ENCODE measurements around the gene SYT1.

Gene SYT1

GRCh38 chr12:78964521-78964920 lies 99.9 kb downstream of the SYT1 start:
- no peaks in the 10 kb centered on the region for H3K36me3 ChIP-seq (ENCODE audit: control insufficient read depth in 2 of 2, insufficient read depth in 1 of 2, low read length in 2 of 2)
- ChIA-PET CTCF (no interaction called here), POLR2A (no interaction called here)
- no peaks in the 10 kb centered on the region for H3K4me1 ChIP-seq (ENCODE audit: control insufficient read depth, insufficient read depth, low read length)
- TF ChIP-seq ZNF561 (tag by site-specific recombination; IDR thresholded peaks at IDR 0.05; ENCODE audit: borderline replicate concordance) (no peak), ZNF670 (tag by site-specific recombination; IDR thresholded peaks at IDR 0.05; ENCODE audit: low read depth) (no peak)
- no peaks in the 10 kb centered on the region for H3K9me3 ChIP-seq (ENCODE audit: control insufficient read depth, insufficient read depth, low read depth, low read length)
- H3K27ac ChIP-seq (ENCODE audit: extremely low read depth, low read depth, low read length): no peak overlapping the region
- H3K4me3 ChIP-seq (ENCODE audit: low read depth, low read length): no peak overlapping the region

- POLR2A ChIA-PET: no interaction called here
These were observed 101.5 kb downstream of the SYT1 start for GRCh38 chr12:78966062-78966461.

GRCh38 chr12:78966926-78967325 lies 102.4 kb downstream of the SYT1 start:
- Histone ChIP-seq H3K36me3 (ENCODE audit: control insufficient read depth in 2 of 2, insufficient read depth in 1 of 2, low read length in 2 of 2) (no peaks in the 10 kb centered on the region), H3K9me3 (ENCODE audit: control insufficient read depth, insufficient read depth, low read depth, low read length) (no peaks in the 10 kb centered on the region), H3K4me3 (ENCODE audit: low read depth, low read length) (no peak overlapping the region), H3K4me1 (ENCODE audit: control insufficient read depth, insufficient read depth, low read length) (no peaks in the 10 kb centered on the region), H3K27ac (ENCODE audit: extremely low read depth, low read depth, low read length) (no peak overlapping the region)
- no peak for TF ChIP-seq ZNF777 (tag by site-specific recombination; IDR thresholded peaks at IDR 0.05; ENCODE audit: borderline replicate concordance)
- TF ChIP-seq ZSCAN23 (tag by site-specific recombination; IDR thresholded peaks at IDR 0.05): no peak
- TF ChIP-seq ZNF670 (tag by site-specific recombination; IDR thresholded peaks at IDR 0.05; ENCODE audit: low read depth): no peak
- no peak for TF ChIP-seq ZNF211 (tag by site-specific recombination; IDR thresholded peaks at IDR 0.05; ENCODE audit: low read depth)
- TF ChIP-seq ZNF626 (tag by site-specific recombination; IDR thresholded peaks at IDR 0.05): no peak
- TF ChIP-seq ZIC2 (tag by site-specific recombination; IDR thresholded peaks at IDR 0.05): no peak
- TF ChIP-seq YY1 (tag by site-specific recombination; IDR thresholded peaks at IDR 0.05): no peak
- no peak for TF ChIP-seq ZNF155 (tag by site-specific recombination; IDR thresholded peaks at IDR 0.05)
- TF ChIP-seq ZNF621 (tag by site-specific recombination; IDR thresholded peaks at IDR 0.05): no peak
- ChIA-PET CTCF (no interaction called here), POLR2A (no interaction called here)

More at GRCh38 chr12:78966062-78966461, 101.5 kb downstream of the SYT1 start:
- Histone ChIP-seq H3K4me3 (ENCODE audit: low read depth, low read length) (no peak overlapping the region), H3K27ac (ENCODE audit: extremely low read depth, low read depth, low read length) (no peak overlapping the region), H3K9me3 (ENCODE audit: control insufficient read depth, insufficient read depth, low read depth, low read length) (no peaks in the 10 kb centered on the region), H3K4me1 (ENCODE audit: control insufficient read depth, insufficient read depth, low read length) (no peaks in the 10 kb centered on the region), H3K36me3 (ENCODE audit: control insufficient read depth in 2 of 2, insufficient read depth in 1 of 2, low read length in 2 of 2) (no peaks in the 10 kb centered on the region)
- CTCF ChIA-PET: no interaction called here
- TF ChIP-seq ZNF830 (tag by site-specific recombination; IDR thresholded peaks at IDR 0.05; ENCODE audit: low read depth) (no peak), ZNF776 (tag by site-specific recombination; IDR thresholded peaks at IDR 0.05; ENCODE audit: borderline replicate concordance) (no peak), TRIM28 (IDR thresholded peaks at IDR 0.05; ENCODE audit: borderline replicate concordance, low read length) (no peak), ZSCAN18 (tag by site-specific recombination; IDR thresholded peaks at IDR 0.05) (no peak), IKZF3 (tag by site-specific recombination; IDR thresholded peaks at IDR 0.05) (no peak), ZNF768 (tag by site-specific recombination; IDR thresholded peaks at IDR 0.05) (no peak), ATF2 (tag by site-specific recombination; IDR thresholded peaks at IDR 0.05; ENCODE audit: low read depth) (no peak), ZNF548 (tag by site-specific recombination; IDR thresholded peaks at IDR 0.05) (no peak), HOXA7 (CRISPR knock-in tag; IDR thresholded peaks at IDR 0.05; ENCODE audit: borderline replicate concordance) (no peak), YY2 (tag by site-specific recombination; IDR thresholded peaks at IDR 0.05) (no peak), BCL6B (tag by site-specific recombination; IDR thresholded peaks at IDR 0.05) (no peak)

Measured in HEK293 (cell line).